ENCODE results near the gene THSD8.

The THSD8 gene

GRCh38 chr19:12806242-12807081 is 4.6 kb downstream of the THSD8 start, which contains the start of gene RNASEH2A (continued):
- TF ChIP-seq ZBTB10 (tag by site-specific recombination; IDR thresholded peaks at IDR 0.05) (0 out of 2 replicates have a peak, but pooled peaks have one; percentile 15), ELK4 (IDR thresholded peaks at IDR 0.05; ENCODE audit: borderline replicate concordance, low read depth, low read length) (no peak), ZFP41 (tag by site-specific recombination; IDR thresholded peaks at IDR 0.05; ENCODE audit: borderline replicate concordance) (no peak), ZNF692 (tag by site-specific recombination; IDR thresholded peaks at IDR 0.05) (peak; percentile 89), KLF16 (tag by site-specific recombination; IDR thresholded peaks at IDR 0.05) (peak; percentile 93), ZNF48 (tag by site-specific recombination; IDR thresholded peaks at IDR 0.05) (no peak), PRDM2 (tag by site-specific recombination; IDR thresholded peaks at IDR 0.05; ENCODE audit: borderline replicate concordance) (no peak), ZNF350 (tag by site-specific recombination; IDR thresholded peaks at IDR 0.05) (no peak), ZNF423 (tag by site-specific recombination; IDR thresholded peaks at IDR 0.05) (no peak), ZNF792 (tag by site-specific recombination; IDR thresholded peaks at IDR 0.05) (no peak), ZNF658 (tag by site-specific recombination; IDR thresholded peaks at IDR 0.05) (no peak), INSM2 (tag by site-specific recombination; IDR thresholded peaks at IDR 0.05) (peak; percentile 41; the same call in 1 of the 2 replicates), ZNF785 (tag by site-specific recombination; IDR thresholded peaks at IDR 0.05) (no peak), ZFP69B (tag by site-specific recombination; IDR thresholded peaks at IDR 0.05) (0 out of 2 replicates have a peak, but pooled peaks have one; percentile 46), ZNF610 (tag by site-specific recombination; IDR thresholded peaks at IDR 0.05; ENCODE audit: borderline replicate concordance) (peak; percentile 83; the same call in 1 of the 2 replicates), RBAK (tag by site-specific recombination; IDR thresholded peaks at IDR 0.05) (no peak), ZNF529 (tag by site-specific recombination; IDR thresholded peaks at IDR 0.05; ENCODE audit: insufficient replicate concordance) (no peak), KLF17 (tag by site-specific recombination; IDR thresholded peaks at IDR 0.05) (peak; percentile 97), GFI1B (tag by site-specific recombination; IDR thresholded peaks at IDR 0.05) (no peak), SCRT2 (tag by site-specific recombination; IDR thresholded peaks at IDR 0.05) (no peak), ZNF777 (tag by site-specific recombination; IDR thresholded peaks at IDR 0.05; ENCODE audit: borderline replicate concordance) (peak; percentile 90; the same call in 1 of the 2 replicates), ZNF239 (tag by site-specific recombination; IDR thresholded peaks at IDR 0.05) (peak; percentile 75; the same call in 1 of the 2 replicates)
